ENCODE data around the gene EP400. TPM values are rescaled to one million over a fixed set of nuclear protein-coding genes. Genes with fewer than 3 reads are reported as not detected.

EP400 gene
- total and polyA plus RNA-seq, 2 of the 8 experiments (the other 6 are each of a cell fraction or from before 2014, with no cell fraction given) = 13.1 to 69.7 TPM

DNA sequence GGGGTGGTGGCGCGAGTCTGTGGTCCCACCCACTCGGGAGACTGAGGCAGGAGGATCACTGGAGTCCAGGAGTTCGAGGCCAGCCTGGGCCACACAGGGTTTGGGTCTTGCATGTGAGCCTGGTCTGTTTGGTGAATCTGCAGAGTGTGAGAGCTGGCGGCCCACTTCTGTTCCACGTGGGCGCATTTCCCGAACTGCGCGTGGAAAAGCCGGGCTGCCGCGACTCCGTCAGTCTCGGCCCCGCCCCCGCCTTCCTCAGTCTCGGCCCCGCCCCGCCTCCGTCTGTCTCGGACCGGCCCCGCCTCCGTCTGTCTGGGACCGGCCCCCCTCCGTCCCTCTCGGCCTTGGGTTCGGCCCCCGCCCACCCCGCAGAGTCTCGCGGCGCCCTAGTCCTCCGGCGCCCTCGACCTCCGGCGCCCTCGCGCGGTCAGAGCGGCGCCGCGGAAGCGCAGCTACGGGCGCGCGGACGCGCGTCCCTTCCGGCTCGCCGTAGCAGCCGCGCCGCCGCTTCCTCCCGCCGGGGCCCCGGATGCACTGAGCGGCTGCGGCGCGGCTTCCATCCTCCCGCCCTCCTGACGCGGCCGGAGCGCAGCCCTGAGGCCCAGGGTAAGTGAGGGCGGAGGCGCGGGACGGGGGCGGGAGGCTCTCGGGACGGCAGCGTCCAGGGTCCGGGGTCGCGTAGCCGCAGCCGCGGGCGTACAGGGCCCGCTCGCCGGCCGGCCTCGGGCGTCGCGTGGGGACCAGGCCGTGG, at the start of gene EP400 (continued):
- TF ChIP-seq, protein P1, sequence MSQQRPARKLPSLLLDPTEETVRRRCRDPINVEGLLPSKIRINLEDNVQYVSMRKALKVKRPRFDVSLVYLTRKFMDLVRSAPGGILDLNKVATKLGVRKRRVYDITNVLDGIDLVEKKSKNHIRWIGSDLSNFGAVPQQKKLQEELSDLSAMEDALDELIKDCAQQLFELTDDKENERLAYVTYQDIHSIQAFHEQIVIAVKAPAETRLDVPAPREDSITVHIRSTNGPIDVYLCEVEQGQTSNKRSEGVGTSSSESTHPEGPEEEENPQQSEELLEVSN (IDR thresholded peaks at IDR 0.05) = no peak
- no peak for TF ChIP-seq BACH1 (IDR thresholded peaks at IDR 0.05; ENCODE audit: low read length)
- peak; percentile 58 to 63; a peak in 2 of 3 replicates for TF ChIP-seq POLR2A (IDR thresholded peaks at IDR 0.05; ENCODE audit: control extremely low read depth in 1 of 2, low read depth in 2 of 2, low read length in 2 of 2)
- TF ChIP-seq, protein P2, sequence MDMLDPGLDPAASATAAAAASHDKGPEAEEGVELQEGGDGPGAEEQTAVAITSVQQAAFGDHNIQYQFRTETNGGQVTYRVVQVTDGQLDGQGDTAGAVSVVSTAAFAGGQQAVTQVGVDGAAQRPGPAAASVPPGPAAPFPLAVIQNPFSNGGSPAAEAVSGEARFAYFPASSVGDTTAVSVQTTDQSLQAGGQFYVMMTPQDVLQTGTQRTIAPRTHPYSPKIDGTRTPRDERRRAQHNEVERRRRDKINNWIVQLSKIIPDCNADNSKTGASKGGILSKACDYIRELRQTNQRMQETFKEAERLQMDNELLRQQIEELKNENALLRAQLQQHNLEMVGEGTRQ (IDR thresholded peaks at IDR 0.05; ENCODE audit: low read length) = no peak
- no peak for TF ChIP-seq TBP (IDR thresholded peaks at IDR 0.05; ENCODE audit: low read depth, low read length)
- TF ChIP-seq YY1 (IDR thresholded peaks at IDR 0.05; ENCODE audit: low read depth, low read length) = peak; percentile 16; the same call in 1 of the 2 replicates
- TF ChIP-seq CBX8 (IDR thresholded peaks at IDR 0.05; ENCODE audit: borderline replicate concordance, low read depth, low read length) = no peak
- TF ChIP-seq SIN3A (conservative IDR thresholded peaks at IDR 0.05 in 1 of 2, IDR thresholded peaks at IDR 0.05 in 1 of 2; ENCODE audit: low read depth in 1 of 2, low read length in 2 of 2) = peak in 1 of 2 experiments; percentile 65; a peak in 1 of 4 replicates
- TF ChIP-seq, protein P3, sequence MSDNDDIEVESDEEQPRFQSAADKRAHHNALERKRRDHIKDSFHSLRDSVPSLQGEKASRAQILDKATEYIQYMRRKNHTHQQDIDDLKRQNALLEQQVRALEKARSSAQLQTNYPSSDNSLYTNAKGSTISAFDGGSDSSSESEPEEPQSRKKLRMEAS (IDR thresholded peaks at IDR 0.05) = 0 out of 2 replicates have a peak, but pooled peaks have one; percentile 8
- TF ChIP-seq TEAD4 (IDR thresholded peaks at IDR 0.05; ENCODE audit: low read depth, low read length) = no peak
- peak; percentile 86 for TF ChIP-seq CREB1 (IDR thresholded peaks at IDR 0.05)
- TF ChIP-seq SAP30 (IDR thresholded peaks at IDR 0.05; ENCODE audit: insufficient read depth, insufficient replicate concordance, low read length) = no peak
- no peak for TF ChIP-seq CTBP2 (IDR thresholded peaks at IDR 0.05; ENCODE audit: borderline replicate concordance, insufficient read depth, insufficient read length, low read length)
- peak; percentile 86 for TF ChIP-seq CHD2 (IDR thresholded peaks at IDR 0.05; ENCODE audit: low read length)

All from H1 (cell line).